SKM-1 (cell line): ENCODE data around the gene STARD3.
"Not testable (repeated sequence)": the region's sequence is repeated elsewhere in the genome, so short reads cannot be mapped to it uniquely, and the experiment has no call there.

Experiments
- DNase-seq: peaks from one replicate; lab custom pipeline; 2025; ENCODE audit not compliant: unreplicated experiment; lab: John Stamatoyannopoulos, UW

The STARD3 gene

DNA sequence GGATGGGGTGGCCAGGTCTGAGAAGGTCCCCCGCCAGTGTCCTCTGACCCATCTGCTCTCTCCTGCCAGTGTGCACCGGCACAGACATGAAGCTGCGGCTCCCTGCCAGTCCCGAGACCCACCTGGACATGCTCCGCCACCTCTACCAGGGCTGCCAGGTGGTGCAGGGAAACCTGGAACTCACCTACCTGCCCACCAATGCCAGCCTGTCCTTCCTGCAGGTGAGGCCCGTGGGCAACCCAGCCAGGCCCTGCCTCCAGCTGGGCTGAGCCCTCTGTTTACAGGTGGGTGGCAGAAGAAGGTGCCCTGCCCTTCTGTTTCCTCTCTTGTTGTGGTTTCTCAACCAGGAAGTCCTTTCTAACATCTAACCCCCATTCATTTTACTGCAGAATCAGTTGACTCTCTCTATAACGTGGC, 70.0 kb downstream of the STARD3 start:
- no peak for DNase-seq

DNA sequence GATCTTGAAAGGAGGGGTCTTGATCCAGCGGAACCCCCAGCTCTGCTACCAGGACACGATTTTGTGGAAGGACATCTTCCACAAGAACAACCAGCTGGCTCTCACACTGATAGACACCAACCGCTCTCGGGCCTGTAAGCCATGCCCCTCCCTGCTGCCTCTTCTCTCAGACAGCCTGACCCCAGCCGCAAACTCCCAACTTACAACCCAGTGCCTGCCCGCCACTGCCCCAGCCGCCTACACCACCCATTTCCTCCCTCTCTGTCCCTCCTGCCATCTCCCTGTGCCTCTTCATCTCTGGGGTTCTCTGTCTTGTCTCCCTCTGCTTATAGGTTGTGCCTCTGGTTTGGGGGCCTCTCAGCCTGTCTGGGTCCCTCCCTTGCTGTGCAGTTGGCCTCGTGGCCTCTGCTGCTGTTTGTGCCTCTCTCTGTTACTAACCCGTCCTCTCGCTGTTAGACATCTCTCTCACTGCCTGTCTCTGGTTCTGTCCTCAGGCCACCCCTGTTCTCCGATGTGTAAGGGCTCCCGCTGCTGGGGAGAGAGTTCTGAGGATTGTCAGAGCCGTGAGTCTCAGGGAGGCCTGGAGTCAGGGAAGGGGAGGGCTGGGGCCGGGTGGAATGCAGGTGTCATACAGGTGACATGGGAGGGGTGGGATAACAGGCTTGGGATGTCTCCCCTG, 72.5 kb downstream of the STARD3 start:
- no peak for DNase-seq

DNA sequence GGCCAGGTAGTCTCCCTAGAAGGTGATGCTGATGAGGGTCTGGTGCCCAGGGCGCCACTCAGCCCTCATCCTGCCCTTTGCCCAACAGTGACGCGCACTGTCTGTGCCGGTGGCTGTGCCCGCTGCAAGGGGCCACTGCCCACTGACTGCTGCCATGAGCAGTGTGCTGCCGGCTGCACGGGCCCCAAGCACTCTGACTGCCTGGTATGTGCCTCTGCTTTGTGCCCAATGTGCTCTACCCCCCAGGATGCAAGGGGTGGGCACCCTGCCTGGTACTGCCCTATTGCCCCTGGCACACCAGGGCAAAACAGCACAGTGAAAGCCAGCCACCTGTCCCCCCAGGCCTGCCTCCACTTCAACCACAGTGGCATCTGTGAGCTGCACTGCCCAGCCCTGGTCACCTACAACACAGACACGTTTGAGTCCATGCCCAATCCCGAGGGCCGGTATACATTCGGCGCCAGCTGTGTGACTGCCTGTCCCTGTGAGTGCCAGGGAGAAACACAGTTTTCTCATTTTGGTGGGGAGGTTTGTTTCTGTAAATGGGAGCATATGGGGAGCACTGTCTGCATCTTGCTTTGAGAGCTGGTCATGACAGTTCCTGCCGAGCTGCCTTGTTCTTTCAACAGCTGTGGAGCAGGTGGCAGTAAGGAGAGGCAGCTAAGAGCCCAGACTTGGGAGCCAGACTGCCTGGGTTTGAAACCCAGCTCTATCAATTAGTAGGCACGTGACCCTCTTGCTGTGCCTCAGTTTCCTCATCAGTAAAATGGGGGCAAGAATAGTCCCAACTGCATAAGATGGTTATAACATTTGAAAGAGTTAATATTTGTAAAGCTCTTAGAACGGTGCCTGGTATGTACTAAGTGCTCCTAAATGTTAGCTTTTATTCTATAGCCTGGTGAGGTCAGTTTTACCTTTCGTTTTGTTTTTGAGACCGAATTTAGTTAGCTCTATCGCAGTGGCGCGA, 73.3 kb downstream of the STARD3 start:
- DNase-seq, result no peak

DNA sequence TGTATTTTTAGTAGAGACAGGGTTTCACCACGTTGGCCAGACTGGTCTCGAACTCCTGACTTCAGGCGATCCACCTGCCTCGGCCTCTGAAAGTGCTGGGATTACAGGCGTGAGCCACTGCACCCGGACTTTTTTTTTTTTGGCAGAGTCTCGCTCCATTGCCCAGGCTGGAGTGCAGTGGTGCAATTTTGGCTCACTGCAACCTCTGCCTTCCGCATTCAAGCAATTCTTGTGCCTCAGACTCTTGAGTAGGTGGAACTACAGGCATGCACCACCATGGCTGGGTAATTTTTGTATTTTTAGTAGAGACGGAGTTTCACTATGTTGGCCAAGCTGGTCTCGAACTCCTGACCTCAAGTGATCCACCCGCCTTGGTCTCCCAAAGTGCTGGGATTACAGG, 74.1 kb downstream of the STARD3 start:
- not testable (repeated sequence) for DNase-seq

DNA sequence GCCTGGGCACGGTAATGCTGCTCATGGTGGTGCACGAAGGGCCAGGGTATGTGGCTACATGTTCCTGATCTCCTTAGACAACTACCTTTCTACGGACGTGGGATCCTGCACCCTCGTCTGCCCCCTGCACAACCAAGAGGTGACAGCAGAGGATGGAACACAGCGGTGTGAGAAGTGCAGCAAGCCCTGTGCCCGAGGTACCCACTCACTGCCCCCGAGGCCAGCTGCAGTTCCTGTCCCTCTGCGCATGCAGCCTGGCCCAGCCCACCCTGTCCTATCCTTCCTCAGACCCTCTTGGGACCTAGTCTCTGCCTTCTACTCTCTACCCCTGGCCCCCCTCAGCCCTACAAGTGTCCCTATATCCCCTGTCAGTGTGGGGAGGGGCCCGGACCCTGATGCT, 74.9 kb downstream of the STARD3 start:
- no peak for DNase-seq
